NCI-H524 treated with DMSO at 0.1 percent for 48 hours (cell line): ENCODE measurements around the gene CHST2.

ENCODE experiments used
- DNase-seq: peaks from one replicate; lab custom pipeline; 2025; lab: John Stamatoyannopoulos, UW

Gene CHST2

GRCh38 chr3:143098032-143098764, 21.4 kb upstream of the CHST2 start:
- DNase-seq: no peak

GRCh38 chr3:143099210-143099609, 20.4 kb upstream of the CHST2 start:
- DNase-seq: no peak

DNA sequence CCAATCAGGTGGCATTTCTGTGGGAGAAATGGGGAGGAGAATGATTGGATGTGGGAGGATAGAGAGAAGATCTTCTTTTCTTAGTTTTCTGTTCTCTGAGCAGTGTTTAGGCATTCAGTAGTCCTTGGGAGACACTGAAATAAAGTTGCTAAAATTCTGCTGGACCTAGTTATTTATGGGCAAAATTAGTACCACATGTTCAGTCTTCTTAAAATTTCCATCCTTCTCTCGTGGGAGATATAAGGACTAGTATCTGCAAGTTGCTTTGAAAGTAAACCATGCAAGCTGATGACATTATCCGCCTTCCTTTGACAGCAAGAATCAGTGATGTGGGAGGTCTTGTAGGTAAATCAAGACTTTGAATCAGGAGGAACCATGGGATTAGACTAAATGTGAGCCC, 19.9 kb upstream of the CHST2 start:
- no peak for DNase-seq

DNA sequence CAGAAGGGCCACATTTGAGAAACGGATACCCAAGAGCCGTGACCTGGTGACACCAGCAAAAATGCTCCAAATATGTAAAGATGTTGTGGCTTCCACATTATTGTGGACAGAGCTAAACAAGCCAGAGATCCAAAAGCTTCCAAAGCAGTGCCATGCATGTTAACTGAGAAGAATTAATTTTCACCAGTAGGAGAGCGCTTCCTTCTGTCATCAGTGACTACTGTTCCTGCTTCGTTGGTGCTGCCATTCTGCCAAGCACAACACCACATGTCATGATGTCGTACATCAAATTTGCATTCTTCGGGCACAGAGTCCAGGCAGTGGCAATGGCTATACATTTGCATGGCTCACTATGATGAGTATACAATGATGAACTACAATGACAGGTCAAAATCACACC, 19.1 kb upstream of the CHST2 start:
- DNase-seq: no peak

DNA sequence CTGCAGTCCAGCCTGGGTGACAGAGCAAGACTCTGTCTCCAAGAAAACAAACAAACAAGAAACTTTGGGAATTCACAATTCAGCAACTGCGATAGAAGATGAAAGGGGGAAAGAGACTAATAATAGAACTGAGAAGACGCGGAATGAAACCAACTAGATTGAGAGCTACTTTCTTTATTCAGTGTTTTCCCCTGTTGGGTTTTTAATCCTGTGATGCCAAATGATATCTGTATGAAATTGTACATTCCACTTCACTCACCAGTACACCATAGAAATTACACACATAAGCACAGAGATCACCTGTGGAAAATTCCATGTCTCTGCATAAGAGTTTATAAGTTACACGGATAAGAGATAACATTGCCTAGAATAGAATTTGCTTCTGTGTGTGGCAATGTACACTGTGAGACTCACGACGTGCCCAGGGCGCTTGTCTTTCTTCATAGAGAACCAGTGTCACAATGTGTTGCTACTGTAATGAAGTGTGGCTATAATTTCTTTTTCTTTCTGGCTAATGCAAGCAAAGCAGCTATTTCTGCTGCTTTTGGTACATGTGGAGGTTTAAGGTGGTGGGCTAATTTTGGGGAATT, 17.7 kb upstream of the CHST2 start:
- DNase-seq: no peak

GRCh38 chr3:143103652-143104051, 15.9 kb upstream of the CHST2 start:
- no peak for DNase-seq

- no peak for DNase-seq
These were observed 14.4 kb upstream of the CHST2 start for GRCh38 chr3:143105170-143105569.

GRCh38 chr3:143109861-143110260, 9.7 kb upstream of the CHST2 start:
- no peak for DNase-seq

GRCh38 chr3:143110371-143110770, 9.2 kb upstream of the CHST2 start:
- DNase-seq: no peak

DNA sequence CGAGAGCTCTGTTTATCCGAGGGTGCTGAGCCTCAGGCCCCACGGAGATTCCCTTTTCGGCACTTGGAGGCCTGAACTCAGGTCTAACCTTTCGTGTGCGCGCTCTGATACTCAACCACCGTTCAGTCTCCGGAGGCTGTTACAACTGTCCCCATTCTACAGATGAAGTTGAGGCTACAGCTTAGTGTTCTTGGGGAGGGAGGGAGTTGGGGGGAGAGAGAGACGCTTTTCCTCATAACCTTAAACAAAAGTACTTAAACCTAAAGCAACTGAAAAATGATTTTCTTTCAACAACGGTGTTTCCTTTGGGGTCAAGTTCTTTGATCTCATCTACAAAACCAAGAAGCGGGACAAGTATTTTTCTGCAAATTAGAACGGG, 952 bp upstream of the CHST2 start:
- DNase-seq: no peak

DNA sequence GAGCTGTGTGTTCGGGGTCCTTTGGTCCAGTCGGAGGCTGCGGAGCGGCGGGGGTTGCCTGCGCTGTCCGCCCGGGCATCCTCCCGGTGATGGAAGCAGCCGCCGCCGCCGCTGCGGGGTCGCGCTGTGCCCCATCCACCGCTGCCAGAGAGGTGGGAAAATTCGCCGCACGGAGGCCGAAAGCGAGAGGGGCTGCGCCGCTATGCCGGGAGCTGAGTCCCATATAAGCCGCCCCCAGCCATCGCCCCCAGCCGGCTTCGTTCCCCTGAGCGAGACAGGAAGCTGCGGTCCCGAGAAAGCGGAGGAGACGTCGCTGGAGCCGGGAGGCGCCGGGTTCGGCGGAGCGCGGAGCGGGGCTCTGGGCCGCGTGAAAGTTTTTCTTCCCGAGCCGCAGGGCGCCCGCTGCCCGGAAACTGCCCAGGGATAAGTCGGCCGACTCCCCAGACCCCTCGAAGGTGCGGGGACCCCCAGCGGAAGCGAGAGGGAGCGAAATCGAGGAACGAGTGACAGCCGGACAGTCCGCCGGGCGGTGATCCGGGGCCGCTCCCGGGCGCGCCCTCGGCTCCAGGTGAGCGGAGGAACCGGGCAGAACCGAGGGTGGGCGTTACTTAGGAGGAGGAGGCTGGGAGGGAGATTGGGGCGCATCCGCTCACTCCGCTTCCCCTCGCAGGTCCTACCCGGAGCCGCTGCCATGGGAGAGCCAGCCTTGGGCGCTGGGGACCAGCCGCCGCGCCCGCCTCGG, 574 bp downstream of the CHST2 start:
- DNase-seq: no peak

DNA sequence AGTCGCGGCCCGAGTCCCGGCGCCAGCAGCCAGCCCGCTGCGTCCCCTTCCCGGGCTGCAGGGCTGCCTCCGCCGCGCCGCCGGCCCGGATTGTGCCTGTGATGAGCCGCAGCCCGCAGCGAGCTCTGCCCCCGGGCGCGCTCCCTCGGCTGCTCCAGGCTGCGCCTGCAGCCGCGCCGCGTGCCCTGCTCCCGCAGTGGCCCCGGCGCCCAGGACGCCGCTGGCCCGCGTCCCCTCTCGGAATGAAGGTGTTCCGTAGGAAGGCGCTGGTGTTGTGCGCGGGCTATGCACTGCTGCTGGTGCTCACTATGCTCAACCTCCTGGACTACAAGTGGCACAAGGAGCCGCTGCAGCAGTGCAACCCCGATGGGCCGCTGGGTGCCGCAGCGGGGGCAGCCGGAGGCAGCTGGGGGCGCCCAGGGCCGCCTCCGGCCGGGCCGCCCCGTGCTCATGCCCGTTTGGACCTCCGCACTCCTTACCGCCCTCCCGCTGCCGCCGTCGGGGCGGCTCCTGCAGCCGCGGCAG, 1.2 kb downstream of the CHST2 start:
- DNase-seq: no peak

DNA sequence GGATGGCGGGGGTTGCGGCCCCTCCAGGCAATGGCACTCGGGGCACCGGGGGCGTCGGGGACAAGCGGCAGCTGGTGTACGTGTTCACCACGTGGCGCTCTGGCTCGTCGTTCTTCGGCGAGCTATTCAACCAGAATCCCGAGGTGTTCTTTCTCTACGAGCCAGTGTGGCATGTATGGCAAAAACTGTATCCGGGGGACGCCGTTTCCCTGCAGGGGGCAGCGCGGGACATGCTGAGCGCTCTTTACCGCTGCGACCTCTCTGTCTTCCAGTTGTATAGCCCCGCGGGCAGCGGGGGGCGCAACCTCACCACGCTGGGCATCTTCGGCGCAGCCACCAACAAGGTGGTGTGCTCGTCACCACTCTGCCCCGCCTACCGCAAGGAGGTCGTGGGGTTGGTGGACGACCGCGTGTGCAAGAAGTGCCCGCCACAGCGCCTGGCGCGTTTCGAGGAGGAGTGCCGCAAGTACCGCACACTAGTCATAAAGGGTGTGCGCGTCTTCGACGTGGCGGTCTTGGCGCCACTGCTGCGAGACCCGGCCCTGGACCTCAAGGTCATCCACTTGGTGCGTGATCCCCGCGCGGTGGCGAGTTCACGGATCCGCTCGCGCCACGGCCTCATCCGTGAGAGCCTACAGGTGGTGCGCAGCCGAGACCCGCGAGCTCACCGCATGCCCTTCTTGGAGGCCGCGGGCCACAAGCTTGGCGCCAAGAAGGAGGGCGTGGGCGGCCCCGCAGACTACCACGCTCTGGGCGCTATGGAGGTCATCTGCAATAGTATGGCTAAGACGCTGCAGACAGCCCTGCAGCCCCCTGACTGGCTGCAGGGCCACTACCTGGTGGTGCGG, 1.9 kb downstream of the CHST2 start:
- DNase-seq: no peak

- DNase-seq: no peak
These were observed 2.5 kb downstream of the CHST2 start for GRCh38 chr3:143122089-143122430.

- DNase-seq: no peak
These were observed 3.2 kb downstream of the CHST2 start for GRCh38 chr3:143122608-143123352.

DNA sequence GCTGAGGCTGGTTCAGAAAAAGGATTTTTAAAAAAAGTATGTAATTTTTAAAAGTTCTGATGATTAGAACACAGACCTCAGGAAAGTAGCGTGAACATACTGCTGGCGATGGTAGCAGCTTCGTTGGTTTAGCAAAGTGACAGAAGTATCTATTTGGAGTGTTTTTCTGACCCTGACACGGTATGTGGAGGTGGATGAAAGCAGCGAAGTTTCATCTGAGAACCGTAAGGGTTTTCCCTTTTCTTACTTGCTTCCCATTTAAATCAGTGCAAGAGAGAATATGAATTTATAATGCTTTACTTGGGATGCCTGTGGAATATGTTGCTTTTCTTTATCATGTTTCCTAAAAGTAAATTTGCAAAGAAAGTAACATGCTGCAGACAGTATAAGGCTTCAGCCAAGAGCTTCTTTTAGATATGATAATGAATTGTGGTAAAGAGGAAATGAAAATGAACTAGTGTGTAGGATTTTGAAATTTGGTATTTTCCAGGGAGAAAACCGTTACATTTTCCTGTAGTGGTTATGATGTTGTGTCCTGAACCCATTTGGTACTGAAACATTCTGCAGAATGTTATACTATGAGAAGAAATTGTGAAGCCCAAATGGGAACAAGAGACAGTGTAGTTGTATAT, 3.9 kb downstream of the CHST2 start:
- no peak for DNase-seq

DNA sequence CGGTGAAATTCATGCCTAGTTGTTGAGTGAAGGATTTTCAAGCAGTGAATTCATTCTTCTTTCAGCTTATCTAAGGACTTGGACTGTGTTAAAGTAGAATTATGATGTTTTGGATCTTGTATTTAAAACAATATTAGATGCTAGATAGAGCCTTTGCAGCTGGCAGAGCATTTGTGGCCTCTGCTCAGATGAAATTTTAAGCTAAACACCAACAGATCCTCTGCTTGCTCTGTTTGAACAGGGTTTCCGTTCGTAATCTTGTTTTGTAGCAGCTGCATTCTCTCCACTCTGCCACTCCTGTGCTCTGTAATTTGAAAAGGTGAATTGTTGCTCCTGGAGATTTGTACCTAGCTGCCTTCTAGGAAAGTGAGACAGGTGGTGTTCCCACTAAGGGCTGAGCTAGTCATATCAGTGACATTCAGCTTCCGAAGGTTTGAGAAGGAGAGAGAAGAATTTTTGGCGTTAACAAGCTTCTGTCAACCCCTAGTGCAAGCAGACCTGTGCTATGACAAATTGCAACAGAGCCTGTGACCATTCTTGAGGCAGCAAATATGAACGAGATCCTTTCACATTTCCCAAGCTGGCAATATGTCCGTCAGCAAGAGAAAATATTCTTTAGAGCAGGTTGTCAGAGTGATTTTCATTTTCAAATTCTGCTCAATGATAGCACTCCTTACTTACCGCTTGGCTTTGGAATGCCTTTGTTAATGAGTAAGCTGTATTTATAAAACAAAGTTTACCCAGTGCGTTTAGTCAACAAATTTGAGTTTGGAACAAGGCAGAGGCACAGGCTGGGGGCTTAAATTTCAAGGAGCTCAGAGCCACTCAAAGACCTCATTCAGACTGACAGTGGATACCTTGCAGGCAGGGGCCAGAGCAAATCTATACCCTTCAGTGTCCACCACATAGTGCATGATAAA, 5.3 kb downstream of the CHST2 start:
- DNase-seq: no peak

DNA sequence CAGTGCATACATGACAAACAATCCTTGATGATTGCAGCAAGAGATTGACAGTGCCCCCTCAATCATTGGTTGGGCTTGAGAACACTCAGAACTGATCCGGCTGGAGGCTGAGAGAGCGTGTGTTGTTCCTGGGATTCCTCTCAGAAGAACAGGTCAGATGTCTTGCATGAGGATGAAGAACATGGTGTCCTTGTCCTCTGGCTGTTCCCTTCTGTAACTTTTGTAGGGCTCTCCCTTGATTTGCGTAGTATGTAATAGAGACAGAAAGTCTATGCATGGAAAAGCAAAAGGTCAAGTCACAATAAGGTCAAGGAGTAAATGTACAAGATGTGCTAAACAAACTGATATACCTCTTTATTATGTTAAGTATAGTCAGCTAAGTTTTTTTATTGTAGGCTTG, 8.2 kb downstream of the CHST2 start:
- DNase-seq: no peak

- DNase-seq: no peak
These were observed 8.8 kb downstream of the CHST2 start for GRCh38 chr3:143128227-143128955.
